K562 (cell line): ENCODE data around the gene MAP4K5. TPM values are rescaled to one million over a fixed set of nuclear protein-coding genes. Genes with fewer than 3 reads are reported as not detected.

Experiments
- KAT2B ChIP-seq: IDR thresholded peaks from one replicate; pipeline ENCODE4 v1.6.1; 2012; ENCODE audit warnings: low read depth, mild to moderate bottlenecking, control low read depth, inconsistent platforms, low read length, moderate library complexity
- polyA plus RNA-seq, 8 experiments: library from polyadenylated mRNA; depleted of rRNA in 4 of 8; stranded (reverse) in 5 of 8; unstranded in 3 of 8; fragments of >200 nt; fragmentation: Nextera tagmentation in 2 of 8; fragmentation: Illumina TruSeq in 1 of 8; extraction: Ambion mirVana in 2 of 8; extraction: Trizol in 1 of 8; gene quantifications; 2 replicates each; pipeline versions ENCODE4 v1.2.1 to v1.2.3, GENCODE V29; 2011 to 2014; ENCODE audit warnings: inconsistent platforms in 1 of 8, missing spikeins in 1 of 8
- total RNA-seq, 7 experiments: library from RNA; depleted of rRNA in 6 of 7; stranded (reverse); fragments of >200 nt in 6 of 7; fragmentation: Illumina TruSeq in 2 of 7; extraction: Trizol in 2 of 7; gene quantifications; 2 replicates each; pipeline versions ENCODE4 v1.2.1 to v1.2.3, GENCODE V29; 2011 to 2021; ENCODE audit warnings: low replicate concordance in 1 of 7
- TF ChIP-seq, protein P1 (sequence below): fragments of 450-650 bp; IDR thresholded peaks from 2 replicates; pipeline ENCODE4 v1.6.1; 2016; ENCODE audit warnings: low read depth

The MAP4K5 gene
- total and polyA plus RNA-seq, 9 of the 15 experiments (the other 6 are each of a cell fraction or from before 2014, with no cell fraction given) = 5.9 to 29.4 (median 18.0) TPM

DNA sequence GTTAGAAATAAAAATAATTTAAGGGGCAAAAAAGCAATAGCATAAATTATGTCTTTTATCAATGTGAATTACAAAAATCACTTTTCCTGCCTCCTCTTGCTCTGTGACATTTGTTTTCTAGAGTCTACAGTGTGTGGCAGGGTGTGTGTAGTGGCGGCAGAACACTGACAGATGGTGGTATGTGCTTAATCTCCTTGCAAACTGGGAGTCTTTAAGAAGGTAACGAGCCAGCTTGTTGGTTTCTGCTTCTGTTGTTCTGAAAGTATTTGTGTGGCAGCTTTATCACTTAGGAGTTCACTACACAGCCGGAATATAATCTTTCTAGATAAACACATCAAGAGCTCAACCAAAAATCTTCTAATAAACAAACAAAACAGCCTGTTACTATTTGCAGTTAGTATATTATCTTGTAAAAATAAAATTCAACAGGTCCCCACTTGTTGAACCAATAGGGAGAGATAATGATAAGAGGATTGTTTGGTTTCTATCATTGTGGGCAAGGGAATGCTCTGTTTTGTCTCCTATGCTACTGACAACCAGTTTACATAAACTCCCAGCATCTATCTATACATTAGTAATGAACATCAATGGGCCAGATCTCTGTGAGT is 148.6 kb downstream of the MAP4K5 start (continued):
- TF ChIP-seq, protein P1, sequence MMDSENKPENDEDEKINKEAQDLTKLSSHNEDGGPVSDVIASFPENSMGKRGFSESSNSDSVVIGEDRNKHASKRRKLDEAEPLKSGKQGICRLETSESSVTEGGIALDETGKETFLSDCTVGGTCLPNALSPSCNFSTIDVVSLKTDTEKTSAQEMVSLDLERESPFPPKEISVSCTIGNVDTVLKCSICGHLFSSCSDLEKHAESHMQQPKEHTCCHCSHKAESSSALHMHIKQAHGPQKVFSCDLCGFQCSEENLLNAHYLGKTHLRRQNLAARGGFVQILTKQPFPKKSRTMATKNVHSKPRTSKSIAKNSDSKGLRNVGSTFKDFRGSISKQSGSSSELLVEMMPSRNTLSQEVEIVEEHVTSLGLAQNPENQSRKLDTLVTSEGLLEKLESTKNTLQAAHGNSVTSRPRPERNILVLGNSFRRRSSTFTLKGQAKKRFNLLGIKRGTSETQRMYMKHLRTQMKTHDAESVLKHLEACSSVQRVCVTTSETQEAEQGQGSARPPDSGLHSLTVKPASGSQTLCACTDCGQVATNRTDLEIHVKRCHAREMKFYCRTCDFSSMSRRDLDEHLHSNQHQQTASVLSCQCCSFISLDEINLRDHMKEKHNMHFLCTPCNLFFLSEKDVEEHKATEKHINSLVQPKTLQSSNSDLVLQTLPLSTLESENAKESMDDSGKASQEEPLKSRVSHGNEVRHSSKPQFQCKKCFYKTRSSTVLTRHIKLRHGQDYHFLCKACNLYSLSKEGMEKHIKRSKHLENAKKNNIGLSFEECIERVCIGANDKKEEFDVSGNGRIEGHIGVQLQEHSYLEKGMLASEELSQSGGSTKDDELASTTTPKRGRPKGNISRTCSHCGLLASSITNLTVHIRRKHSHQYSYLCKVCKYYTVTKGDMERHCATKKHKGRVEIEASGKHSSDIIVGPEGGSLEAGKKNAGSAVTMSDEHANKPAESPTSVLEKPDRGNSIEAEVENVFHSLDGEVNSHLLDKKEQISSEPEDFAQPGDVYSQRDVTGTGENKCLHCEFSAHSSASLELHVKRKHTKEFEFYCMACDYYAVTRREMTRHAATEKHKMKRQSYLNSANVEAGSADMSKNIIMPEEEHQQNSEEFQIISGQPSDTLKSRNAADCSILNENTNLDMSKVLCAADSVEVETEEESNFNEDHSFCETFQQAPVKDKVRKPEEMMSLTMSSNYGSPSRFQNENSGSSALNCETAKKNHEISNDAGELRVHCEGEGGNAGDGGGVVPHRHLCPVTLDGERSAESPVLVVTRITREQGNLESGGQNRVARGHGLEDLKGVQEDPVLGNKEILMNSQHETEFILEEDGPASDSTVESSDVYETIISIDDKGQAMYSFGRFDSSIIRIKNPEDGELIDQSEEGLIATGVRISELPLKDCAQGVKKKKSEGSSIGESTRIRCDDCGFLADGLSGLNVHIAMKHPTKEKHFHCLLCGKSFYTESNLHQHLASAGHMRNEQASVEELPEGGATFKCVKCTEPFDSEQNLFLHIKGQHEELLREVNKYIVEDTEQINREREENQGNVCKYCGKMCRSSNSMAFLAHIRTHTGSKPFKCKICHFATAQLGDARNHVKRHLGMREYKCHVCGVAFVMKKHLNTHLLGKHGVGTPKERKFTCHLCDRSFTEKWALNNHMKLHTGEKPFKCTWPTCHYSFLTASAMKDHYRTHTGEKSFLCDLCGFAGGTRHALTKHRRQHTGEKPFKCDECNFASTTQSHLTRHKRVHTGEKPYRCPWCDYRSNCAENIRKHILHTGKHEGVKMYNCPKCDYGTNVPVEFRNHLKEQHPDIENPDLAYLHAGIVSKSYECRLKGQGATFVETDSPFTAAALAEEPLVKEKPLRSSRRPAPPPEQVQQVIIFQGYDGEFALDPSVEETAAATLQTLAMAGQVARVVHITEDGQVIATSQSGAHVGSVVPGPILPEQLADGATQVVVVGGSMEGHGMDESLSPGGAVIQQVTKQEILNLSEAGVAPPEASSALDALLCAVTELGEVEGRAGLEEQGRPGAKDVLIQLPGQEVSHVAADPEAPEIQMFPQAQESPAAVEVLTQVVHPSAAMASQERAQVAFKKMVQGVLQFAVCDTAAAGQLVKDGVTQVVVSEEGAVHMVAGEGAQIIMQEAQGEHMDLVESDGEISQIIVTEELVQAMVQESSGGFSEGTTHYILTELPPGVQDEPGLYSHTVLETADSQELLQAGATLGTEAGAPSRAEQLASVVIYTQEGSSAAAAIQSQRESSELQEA = no peak
- no peak for TF ChIP-seq KAT2B
